HG02588 (cell line): ENCODE data around the gene ENTPD5.

Experiments used
- ATAC-seq: cut with Tn5 transposase; IDR thresholded peaks from one replicate; pipeline ENCODE4 v1.9.1; 2021; ENCODE audit warnings: mild to moderate bottlenecking, moderate library complexity; ENCODE audit not compliant: unreplicated experiment

Gene ENTPD5

GRCh38 chr14:74018586-74019407 lies at the start of gene ENTPD5, which contains the start of gene BBOF1:
ENTPD5 (minus strand) TSS chr14:74019288; CDS start chr14:73988102, 31,186 bp downstream.
BBOF1 (plus strand) TSS chr14:74019349; CDS start chr14:74019479, 130 bp downstream.
- peak; percentile 91 for ATAC-seq

DNA sequence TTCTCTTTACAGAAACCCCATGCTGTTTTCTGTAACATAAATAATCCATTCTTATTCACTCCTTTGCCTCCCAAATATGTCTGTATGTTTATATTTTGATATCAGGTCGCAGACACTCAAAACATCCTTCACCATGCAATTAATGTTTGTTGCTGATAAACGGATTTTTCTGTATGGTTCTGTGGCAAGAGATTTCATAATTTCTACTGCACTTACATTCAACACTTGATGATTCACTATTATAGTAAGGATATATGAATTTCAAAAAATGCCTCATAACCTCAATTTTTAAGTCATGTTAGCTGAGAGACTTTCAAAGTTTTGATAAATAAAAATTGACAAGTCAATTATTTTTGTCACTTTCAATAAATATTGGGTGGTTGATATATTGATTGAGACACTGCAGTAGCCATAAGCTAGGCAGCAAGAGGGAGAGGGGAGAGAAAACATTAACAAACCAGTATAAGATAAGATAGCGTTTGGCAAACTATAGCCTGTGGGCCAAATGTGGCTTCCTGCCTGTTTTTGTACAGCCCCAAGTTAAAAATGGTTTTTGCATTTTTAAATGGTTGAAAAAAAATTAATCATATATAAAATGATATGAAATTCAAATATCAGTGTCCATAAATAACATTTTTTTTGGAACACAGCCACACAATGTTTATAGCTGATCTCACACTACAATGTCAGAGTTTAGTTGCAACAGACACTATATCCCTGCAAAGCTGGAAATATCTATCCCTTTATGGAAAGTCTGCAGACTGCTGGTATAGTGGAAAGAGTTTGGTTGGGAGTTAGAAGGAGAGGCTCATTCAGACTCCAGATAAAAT lies 46.9 kb upstream of the ENTPD5 start:
- ATAC-seq = no peak

DNA sequence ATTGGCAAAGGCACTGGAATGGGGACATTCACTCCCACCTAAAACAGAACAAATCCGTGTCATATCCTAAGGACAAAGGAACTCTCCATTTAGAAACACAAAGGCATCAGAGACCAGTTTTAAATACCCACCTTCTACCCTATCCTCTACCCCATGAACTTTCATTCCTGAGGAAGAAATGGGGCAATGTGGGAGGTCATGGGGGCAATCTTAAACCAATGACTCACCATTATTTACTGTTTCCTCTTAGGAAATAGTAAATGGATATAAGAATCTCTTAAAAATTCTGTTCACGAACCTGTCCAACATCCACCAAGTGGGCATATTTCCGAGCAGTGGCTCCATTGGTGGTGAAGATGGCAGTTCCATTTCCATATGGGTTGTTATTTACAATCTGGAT lies 45.8 kb upstream of the ENTPD5 start:
- no peak for ATAC-seq

GRCh38 chr14:74064426-74064825 lies 45.3 kb upstream of the ENTPD5 start:
- ATAC-seq = no peak

GRCh38 chr14:74062809-74063150 lies 43.7 kb upstream of the ENTPD5 start:
- no peak for ATAC-seq

- no peak for ATAC-seq
These were observed 30.9 kb upstream of the ENTPD5 start for GRCh38 chr14:74049876-74050495.

GRCh38 chr14:74048281-74048680 lies 29.2 kb upstream of the ENTPD5 start:
- no peak for ATAC-seq

- no peak for ATAC-seq
These were observed 26.4 kb upstream of the ENTPD5 start for GRCh38 chr14:74045522-74045921.

DNA sequence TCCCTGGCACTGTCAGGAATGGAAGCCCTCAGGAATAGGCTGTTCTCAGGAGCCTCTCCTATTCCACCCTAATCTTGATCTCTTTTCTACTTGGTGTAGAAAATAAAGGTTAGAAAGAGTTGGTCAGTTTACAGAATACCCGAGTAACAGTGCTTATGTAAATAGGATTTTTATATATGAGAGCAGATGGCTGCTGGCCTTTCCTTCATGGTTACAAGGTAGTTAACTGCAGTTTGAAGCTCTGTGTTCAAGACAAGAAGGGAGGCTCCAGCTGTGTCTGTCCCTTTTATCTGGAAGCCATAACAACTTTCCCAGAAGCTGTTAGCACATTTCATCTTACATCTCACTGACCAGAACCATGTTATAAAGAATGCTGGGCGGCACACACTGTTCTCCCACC lies 23.2 kb upstream of the ENTPD5 start:
- ATAC-seq = no peak

- no peak for ATAC-seq
These were observed 19.2 kb upstream of the ENTPD5 start for GRCh38 chr14:74038020-74038859.

DNA sequence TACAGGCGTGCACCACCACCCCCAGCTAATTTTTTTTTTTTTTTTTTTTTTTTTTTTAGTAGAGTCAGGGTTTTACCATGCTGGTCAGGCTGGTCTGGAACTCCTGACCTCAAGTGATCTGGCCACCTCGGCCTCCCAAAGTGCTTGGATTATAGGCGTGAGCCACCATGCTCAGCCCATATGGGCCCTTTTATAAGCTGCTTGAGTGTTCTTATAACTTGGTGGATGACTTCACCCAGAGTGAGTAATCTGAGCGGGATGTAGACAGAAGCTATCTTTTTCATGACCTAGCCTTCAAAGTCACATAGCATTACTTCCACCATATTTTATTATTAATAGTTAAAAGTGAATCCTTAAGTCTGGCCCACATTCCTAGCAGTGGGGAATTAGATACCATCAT lies 16.5 kb upstream of the ENTPD5 start:
- ATAC-seq = no peak

DNA sequence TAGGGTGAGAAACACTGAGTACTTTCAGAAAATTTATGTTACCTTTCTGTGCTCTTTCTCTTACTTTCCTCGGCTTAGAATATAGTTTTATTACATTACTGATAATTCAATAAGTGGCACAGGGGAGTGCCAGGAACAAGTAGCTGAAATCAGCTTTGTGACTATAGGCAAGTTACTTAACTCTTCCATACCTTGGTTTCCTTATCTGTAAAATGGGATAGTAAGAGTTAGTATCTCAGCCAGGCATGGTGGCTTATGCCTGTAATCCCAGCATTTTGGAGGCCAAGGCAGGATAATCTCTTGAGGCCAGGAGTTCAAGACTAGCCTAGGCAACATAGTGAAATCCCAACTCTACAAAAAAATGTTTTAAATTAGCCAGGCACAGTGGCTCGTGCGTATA lies 15.5 kb upstream of the ENTPD5 start:
- no peak for ATAC-seq

- ATAC-seq = no peak
These were observed 10.0 kb upstream of the ENTPD5 start for GRCh38 chr14:74029136-74029535.

GRCh38 chr14:74022346-74022745 lies 3.3 kb upstream of the ENTPD5 start:
- no peak for ATAC-seq

GRCh38 chr14:74019408-74020137 lies 485 bp upstream of the ENTPD5 start:
- ATAC-seq = no peak

DNA sequence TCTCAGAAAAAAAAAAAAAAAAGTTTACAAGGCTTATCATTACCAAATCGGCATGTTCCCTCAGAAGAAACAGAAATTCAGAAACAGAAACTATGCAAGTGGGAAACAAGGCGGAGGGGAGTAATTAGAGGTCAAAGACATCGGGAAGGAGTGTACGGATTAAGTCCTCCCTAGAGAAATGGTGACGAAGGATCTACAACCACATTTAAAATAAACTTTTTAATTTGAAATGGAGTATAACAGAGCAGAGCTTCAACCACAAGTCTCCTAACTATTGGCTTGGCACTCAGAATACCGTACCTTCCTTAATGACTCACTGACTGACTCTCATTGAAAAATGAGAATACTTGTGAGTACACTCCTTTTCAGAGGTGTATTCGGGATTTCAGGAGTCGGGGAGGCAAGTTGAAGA lies 908 bp downstream of the ENTPD5 start:
- ATAC-seq = no peak

DNA sequence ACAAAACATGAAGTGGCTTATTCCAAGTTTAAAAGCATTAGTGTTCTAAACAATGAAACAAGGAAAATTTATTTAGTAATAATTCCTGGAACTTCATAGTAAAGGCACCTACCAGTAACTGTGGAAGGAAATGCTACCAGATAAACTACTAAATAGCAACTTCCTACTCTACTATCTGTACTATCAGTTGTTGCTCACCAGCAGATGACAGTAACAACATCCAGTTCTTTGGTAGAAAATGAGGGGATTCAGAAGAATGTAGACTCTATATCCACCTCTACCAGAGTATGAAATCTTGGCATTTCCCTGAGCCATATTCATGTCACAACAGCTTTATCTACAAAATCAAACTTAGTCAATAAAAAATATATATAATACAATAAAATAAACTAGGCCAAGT lies 3.1 kb downstream of the ENTPD5 start:
- ATAC-seq = no peak

GRCh38 chr14:74015176-74015575 lies 3.9 kb downstream of the ENTPD5 start:
- no peak for ATAC-seq

DNA sequence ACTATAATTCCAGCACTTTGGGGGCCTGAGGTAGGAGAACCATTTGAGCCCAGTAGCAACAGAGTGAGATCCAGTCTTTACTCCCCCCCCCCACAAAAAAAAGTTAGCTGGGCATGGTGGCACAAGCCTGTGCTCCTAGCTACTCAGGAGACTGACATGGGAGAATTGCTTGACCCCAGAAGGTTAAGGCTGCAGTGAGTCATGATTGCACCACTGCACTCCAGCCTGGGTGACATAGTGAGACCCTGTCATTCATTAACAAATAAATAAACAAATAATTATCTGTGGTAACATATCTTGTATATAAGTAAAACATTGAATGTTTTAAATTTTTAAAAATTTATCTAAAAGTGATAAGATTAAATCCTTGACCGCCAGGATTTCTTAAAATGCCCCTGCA lies 4.8 kb downstream of the ENTPD5 start:
- ATAC-seq = no peak
